KMS-11 (cell line): ENCODE data around the gene STRIP1.

Source experiments
- H2AFZ ChIP-seq: fragments of 200-600 bp; sonication (generic); 2 replicates; pipeline ENCODE4 v1.6.1; 2016; ENCODE audit warnings: antibody characterized with exemption, mixed run types, low read depth
- H3K27ac ChIP-seq: fragments of 200-600 bp; sonication (generic); 2 replicates; pipeline ENCODE4 v1.6.1; 2016; ENCODE audit warnings: mild to moderate bottlenecking, mixed run types
- H3K27me3 ChIP-seq: fragments of 200-600 bp; sonication (generic); 2 replicates; pipeline ENCODE4 v1.6.1; 2017; ENCODE audit warnings: mild to moderate bottlenecking, low read depth, mixed run types, moderate library complexity; ENCODE audit not compliant: insufficient read depth
- H3K36me3 ChIP-seq: fragments of 200-600 bp; sonication (generic); 2 replicates; pipeline ENCODE4 v1.6.1; 2017; ENCODE audit warnings: mild to moderate bottlenecking, mixed run types; ENCODE audit not compliant: insufficient read depth
- H3K4me1 ChIP-seq: fragments of 200-600 bp; sonication (generic); 2 replicates; pipeline ENCODE4 v1.6.1; 2016; ENCODE audit warnings: mild to moderate bottlenecking, low read depth, mixed run types; ENCODE audit not compliant: poor library complexity, severe bottlenecking
- H3K4me2 ChIP-seq: fragments of 200-600 bp; sonication (generic); 2 replicates; pipeline ENCODE4 v1.7.0; 2016; ENCODE audit warnings: mild to moderate bottlenecking, mixed run types
- H3K4me3 ChIP-seq: fragments of 200-600 bp; sonication (generic); IDR thresholded peaks from 2 replicates; pipeline ENCODE4 v1.6.1; 2017; ENCODE audit warnings: low read depth, low read length, mixed read lengths; ENCODE audit not compliant: insufficient read depth
- H3K79me2 ChIP-seq: fragments of 200-600 bp; sonication (generic); 2 replicates; pipeline ENCODE4 v1.6.1; 2016; ENCODE audit warnings: low read depth, mixed run types; ENCODE audit not compliant: insufficient read depth
- H3K9ac ChIP-seq: fragments of 200-600 bp; sonication (generic); 2 replicates; pipeline ENCODE4 v1.6.1; 2016; ENCODE audit warnings: mild to moderate bottlenecking, mixed run types
- H4K20me1 ChIP-seq: fragments of 200-600 bp; sonication (generic); 2 replicates; pipeline ENCODE4 v1.6.1; 2016; ENCODE audit warnings: mild to moderate bottlenecking, mixed run types; ENCODE audit not compliant: insufficient read depth
- TF ChIP-seq, protein P1 (sequence below): fragments of 200-600 bp; sonication (generic); conservative IDR thresholded peaks from 2 replicates; pipeline ENCODE4 v1.6.1; 2017; ENCODE audit warnings: low read depth, mild to moderate bottlenecking, antibody characterized with exemption, low read length, moderate library complexity, mixed read lengths

The STRIP1 gene

GRCh38 chr1:110056776-110057175 lies 22.4 kb downstream of the STRIP1 start:
- Histone ChIP-seq H3K36me3 (no peaks in the 10 kb centered on the region; the same call in 1 of the 2 replicates), H4K20me1 (no peaks in the 10 kb centered on the region), H3K27ac (no peak overlapping the region)

GRCh38 chr1:110057963-110058518 lies 23.6 kb downstream of the STRIP1 start:
- Histone ChIP-seq H3K79me2 (no peaks in the 10 kb centered on the region), H3K4me3 (no peak overlapping the region), H3K4me1 (no peaks in the 10 kb centered on the region), H3K27ac (no peak overlapping the region), H3K36me3 (no peaks in the 10 kb centered on the region; the same call in 1 of the 2 replicates), H3K4me2 (no peak overlapping the region), H3K9ac (no peak overlapping the region), H4K20me1 (no peaks in the 10 kb centered on the region), H3K27me3 (no peaks in the 10 kb centered on the region), H2AFZ (no peak overlapping the region)
- TF ChIP-seq, protein P1, sequence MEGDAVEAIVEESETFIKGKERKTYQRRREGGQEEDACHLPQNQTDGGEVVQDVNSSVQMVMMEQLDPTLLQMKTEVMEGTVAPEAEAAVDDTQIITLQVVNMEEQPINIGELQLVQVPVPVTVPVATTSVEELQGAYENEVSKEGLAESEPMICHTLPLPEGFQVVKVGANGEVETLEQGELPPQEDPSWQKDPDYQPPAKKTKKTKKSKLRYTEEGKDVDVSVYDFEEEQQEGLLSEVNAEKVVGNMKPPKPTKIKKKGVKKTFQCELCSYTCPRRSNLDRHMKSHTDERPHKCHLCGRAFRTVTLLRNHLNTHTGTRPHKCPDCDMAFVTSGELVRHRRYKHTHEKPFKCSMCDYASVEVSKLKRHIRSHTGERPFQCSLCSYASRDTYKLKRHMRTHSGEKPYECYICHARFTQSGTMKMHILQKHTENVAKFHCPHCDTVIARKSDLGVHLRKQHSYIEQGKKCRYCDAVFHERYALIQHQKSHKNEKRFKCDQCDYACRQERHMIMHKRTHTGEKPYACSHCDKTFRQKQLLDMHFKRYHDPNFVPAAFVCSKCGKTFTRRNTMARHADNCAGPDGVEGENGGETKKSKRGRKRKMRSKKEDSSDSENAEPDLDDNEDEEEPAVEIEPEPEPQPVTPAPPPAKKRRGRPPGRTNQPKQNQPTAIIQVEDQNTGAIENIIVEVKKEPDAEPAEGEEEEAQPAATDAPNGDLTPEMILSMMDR: no peak

More at GRCh38 chr1:110056776-110057175, 22.4 kb downstream of the STRIP1 start:
- Histone ChIP-seq H3K4me1 (no peaks in the 10 kb centered on the region), H3K4me2 (no peak overlapping the region), H2AFZ (no peak overlapping the region), H3K4me3 (no peak overlapping the region), H3K27me3 (no peaks in the 10 kb centered on the region), H3K9ac (no peak overlapping the region), H3K79me2 (no peaks in the 10 kb centered on the region)
- TF ChIP-seq, protein P1: no peak

DNA sequence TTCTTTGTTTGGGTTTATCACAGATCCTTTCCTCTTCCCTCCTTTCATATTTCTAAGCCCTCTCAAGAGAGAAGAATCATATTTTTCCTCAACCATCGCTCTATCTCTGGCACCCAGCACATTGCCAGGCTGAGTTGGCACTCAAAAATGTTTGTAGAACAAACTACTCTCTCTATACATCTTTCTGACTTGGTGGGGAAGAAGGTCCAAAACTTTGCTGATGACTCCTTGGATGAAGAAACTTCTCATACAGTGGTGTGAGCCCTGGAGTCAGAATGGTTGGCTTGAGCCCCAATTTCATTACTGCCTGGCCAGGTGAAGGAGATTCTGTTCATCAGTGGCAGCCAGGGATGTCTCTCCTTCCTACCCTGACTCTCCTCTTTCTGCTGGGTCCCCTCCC lies 24.2 kb downstream of the STRIP1 start:
- no peak overlapping the region for H3K27ac ChIP-seq
- TF ChIP-seq, protein P1: no peak
- H3K36me3 ChIP-seq: no peaks in the 10 kb centered on the region; the same call in 1 of the 2 replicates
- H3K4me1 ChIP-seq: no peaks in the 10 kb centered on the region
- H3K9ac ChIP-seq: no peak overlapping the region
- H3K4me2 ChIP-seq: no peak overlapping the region
- no peaks in the 10 kb centered on the region for H3K79me2 ChIP-seq
- no peak overlapping the region for H2AFZ ChIP-seq
- no peaks in the 10 kb centered on the region for H3K27me3 ChIP-seq
- H3K4me3 ChIP-seq: no peak overlapping the region
- H4K20me1 ChIP-seq: no peaks in the 10 kb centered on the region

GRCh38 chr1:110059133-110059863 lies 24.9 kb downstream of the STRIP1 start:
- Histone ChIP-seq H2AFZ (no peak overlapping the region), H3K27me3 (no peaks in the 10 kb centered on the region), H3K4me3 (no peak overlapping the region), H3K79me2 (no peaks in the 10 kb centered on the region), H3K4me2 (no peak overlapping the region), H4K20me1 (no peaks in the 10 kb centered on the region), H3K27ac (no peak overlapping the region), H3K36me3 (no peaks in the 10 kb centered on the region; the same call in 1 of the 2 replicates), H3K9ac (no peak overlapping the region), H3K4me1 (no peaks in the 10 kb centered on the region)
- TF ChIP-seq, protein P1: no peak
